Activated naive CD8-positive, alpha-beta T cell treated with anti-CD3 and anti-CD28 coated beads, Interleukin-2, amount 10 ng/mL, durations not matched to agents 7 days and 5 days (primary cell): ENCODE data around the gene CORO6. TPM values are rescaled to one million over a fixed set of nuclear protein-coding genes. Genes with fewer than 3 reads are reported as not detected.
"Not testable (repeated sequence)": the region's sequence is repeated elsewhere in the genome, so short reads cannot be mapped to it uniquely, and the experiment has no call there.

Source experiments
- ATAC-seq: fragments of 150-1000 bp; cut with Tn5 transposase; one replicate; pipeline ENCODE4 v1.10.0; 2021; ENCODE audit warnings: low read depth, moderate library complexity
- POLR2A ChIA-PET: fragments of 350-600 bp; sonication (Branson Sonifier 250); formaldehyde crosslinking; loops from one replicate; lab custom pipeline; 2021; ENCODE audit warnings: antibody characterized with exemption; lab: Charles Lee
- DNase-seq: peaks from one replicate; pipeline ENCODE4 v3.0.0; 2021
- H3K27ac Mint-ChIP-seq: one replicate; pipeline ENCODE4 v1.8.0; 2022; ENCODE audit warnings: mild to moderate bottlenecking, mixed read lengths
- H3K27me3 Mint-ChIP-seq: one replicate; pipeline ENCODE4 v1.8.0; 2022; ENCODE audit warnings: mild to moderate bottlenecking, moderate library complexity, mixed read lengths
- H3K36me3 Mint-ChIP-seq: one replicate; pipeline ENCODE4 v1.8.0; 2021; ENCODE audit warnings: mild to moderate bottlenecking, mixed read lengths
- H3K4me1 Mint-ChIP-seq: one replicate; pipeline ENCODE4 v1.8.0; 2021; ENCODE audit warnings: mixed read lengths
- H3K4me3 Mint-ChIP-seq: one replicate; pipeline ENCODE4 v1.8.0; 2022; ENCODE audit warnings: mild to moderate bottlenecking, moderate library complexity, mixed read lengths
- H3K9me3 Mint-ChIP-seq: one replicate; pipeline ENCODE4 v1.8.0; 2021; ENCODE audit warnings: mixed read lengths
- total RNA-seq, 2 experiments: library from RNA; stranded (reverse); gene quantifications; one replicate each; pipeline ENCODE4 v1.2.3, GENCODE V29; 2021

Gene CORO6
- 1 to 10 TPM; 8.2 to 9.0 TPM for total RNA-seq

DNA sequence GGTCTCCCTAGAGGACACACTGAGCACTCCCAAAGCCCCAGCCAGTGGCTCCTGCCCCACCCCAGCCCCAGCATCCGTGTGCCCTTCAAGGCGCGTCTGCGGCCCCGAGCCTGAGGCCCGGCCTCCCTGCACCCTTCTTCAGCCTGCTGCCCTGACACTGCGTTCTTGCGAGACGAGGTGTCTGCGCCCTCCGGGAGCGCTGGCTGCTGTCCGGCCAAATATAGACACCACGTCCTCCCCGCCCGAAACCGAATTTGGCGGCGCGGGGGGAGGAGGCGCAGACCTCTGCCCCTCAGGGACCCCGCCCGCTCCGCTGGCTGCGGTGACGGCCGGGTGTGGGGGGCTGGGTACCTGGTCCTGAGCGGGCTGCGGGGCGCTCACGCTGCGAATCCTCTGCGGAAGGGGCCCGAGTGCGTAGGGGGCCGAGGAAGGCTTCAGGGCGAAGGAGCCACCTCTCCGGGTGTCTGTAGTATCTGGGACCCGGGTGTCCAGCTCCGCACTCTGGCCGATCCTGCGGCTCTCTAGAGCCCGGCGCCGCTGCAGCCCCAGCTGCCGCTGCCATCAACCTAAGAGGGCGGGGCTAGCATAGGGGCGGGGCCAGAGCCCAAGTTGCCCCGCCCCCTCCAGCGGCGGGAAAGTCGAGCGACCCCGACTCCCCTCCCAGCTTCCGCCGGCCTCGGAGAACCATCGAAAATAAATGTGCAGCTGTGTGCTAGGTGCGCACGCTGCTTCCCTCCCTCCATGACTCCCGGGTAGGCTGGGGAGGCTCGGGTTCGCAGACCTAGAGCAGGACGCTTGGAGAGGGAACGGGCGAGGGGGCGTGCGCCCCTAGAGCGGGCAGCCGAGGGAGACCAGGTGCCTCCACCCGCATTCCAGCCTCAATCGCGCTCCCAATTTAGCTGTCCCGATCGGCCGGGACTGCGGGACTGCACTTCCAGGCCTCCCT is at the start of gene CORO6:
Gene CORO6 (minus strand): TSS at position 576 of the 946 bp plus-strand sequence. CDS start 1,491 bp downstream, outside the sequence.
- H3K27me3 Mint-ChIP-seq, result peaks cover 4% of the 10 kb centered on the region
- H3K36me3 Mint-ChIP-seq, result peaks cover 7% of the 10 kb centered on the region
- ATAC-seq, result peak; percentile 33
- peaks cover 28% of the 10 kb centered on the region for H3K4me1 Mint-ChIP-seq
- peak within 1 kb of the TSS; percentile 76 for H3K4me3 Mint-ChIP-seq
- POLR2A ChIA-PET, result interaction anchor here (0.5 to 1.2 kb wide), 4 partner anchors 9 to 308 kb away, joined by 3 to 5 read pairs (median 4); partner anchors contain the start of gene SSH2
- peak within 1 kb of the TSS; percentile 16 for H3K27ac Mint-ChIP-seq
- peak; percentile 81 for DNase-seq
- no peaks in the 10 kb centered on the region for H3K9me3 Mint-ChIP-seq

DNA sequence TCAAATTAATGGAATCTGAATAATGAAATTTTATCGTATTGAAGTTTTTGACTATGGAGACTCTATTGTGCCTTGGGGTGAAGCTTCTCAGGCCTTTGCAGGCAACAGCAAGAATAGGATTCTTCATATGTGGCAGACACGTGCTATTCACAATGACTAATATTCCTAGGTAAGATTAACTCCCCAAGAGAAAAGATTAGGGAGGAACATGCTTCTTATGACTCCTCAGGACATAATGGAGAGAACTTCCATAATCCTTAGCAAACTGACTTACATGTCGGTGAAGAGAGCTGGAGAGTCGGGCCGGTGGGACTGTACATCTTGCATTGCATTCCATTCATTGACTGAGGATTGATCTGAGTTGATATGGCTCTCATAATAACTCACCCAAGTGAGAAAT is 48.9 kb upstream of the CORO6 start:
- Mint-ChIP-seq H3K27me3 (no peaks in the 10 kb centered on the region), H3K9me3 (no peaks in the 10 kb centered on the region), H3K36me3 (peaks cover 34% of the 10 kb centered on the region), H3K27ac (no peak overlapping the region), H3K4me3 (no peak overlapping the region), H3K4me1 (peaks cover 17% of the 10 kb centered on the region)
- POLR2A ChIA-PET, result no interaction called here
- no peak for DNase-seq
- ATAC-seq, result no peak

DNA sequence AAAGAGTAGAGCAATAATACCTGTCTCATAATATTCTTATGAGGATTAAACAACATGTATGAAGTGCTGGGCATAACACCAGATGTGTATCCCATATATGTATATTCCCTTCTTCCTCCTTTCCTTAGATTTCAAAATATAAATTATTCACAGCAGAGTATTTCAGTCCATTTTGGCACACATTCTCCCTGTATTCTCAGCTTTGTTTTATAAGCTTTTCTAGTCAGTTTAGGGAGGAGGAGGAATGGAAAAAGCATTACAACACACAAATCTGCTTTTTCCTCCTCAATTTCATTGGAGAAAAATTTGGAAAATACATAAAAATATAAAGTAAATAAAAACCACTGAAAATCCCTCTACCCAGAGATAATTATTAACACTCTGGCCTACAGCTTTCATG is 46.6 kb upstream of the CORO6 start:
- Mint-ChIP-seq H3K27me3 (no peaks in the 10 kb centered on the region), H3K27ac (no peak overlapping the region), H3K36me3 (peaks cover 40% of the 10 kb centered on the region), H3K9me3 (no peaks in the 10 kb centered on the region), H3K4me1 (peaks cover 20% of the 10 kb centered on the region), H3K4me3 (no peak overlapping the region)
- ATAC-seq, result no peak
- POLR2A ChIA-PET, result no interaction called here
- DNase-seq, result no peak

DNA sequence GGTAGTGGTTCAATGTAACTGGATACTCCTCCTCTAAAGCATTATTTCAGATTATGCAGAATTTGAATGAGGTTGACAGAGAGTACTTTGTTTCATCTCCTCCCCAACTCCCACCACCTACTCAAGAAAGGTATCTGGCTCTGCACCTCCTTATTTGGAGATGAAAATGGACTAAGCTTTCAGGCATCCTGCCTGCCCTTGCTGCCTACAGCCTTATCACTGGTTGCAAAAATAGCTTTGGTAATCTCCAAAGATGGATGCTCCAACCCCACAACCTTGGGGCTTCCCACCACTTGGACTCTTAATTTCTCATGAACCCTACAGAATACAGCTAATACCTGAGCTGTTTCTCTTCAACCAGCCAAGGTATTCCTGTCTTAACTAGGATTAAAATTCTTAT is 45.3 kb upstream of the CORO6 start:
- Mint-ChIP-seq H3K36me3 (peaks cover 41% of the 10 kb centered on the region), H3K27me3 (no peaks in the 10 kb centered on the region), H3K4me3 (no peak overlapping the region), H3K4me1 (peaks cover 21% of the 10 kb centered on the region), H3K9me3 (no peaks in the 10 kb centered on the region), H3K27ac (peak overlapping the region; percentile 36)
- POLR2A ChIA-PET, result interaction anchor here (0.9 to 1.5 kb wide), 3 partner anchors 9 to 153 kb away, joined by 3 to 11 read pairs (median 3); no protein-coding TSS in a partner anchor
- no peak for ATAC-seq
- no peak for DNase-seq

DNA sequence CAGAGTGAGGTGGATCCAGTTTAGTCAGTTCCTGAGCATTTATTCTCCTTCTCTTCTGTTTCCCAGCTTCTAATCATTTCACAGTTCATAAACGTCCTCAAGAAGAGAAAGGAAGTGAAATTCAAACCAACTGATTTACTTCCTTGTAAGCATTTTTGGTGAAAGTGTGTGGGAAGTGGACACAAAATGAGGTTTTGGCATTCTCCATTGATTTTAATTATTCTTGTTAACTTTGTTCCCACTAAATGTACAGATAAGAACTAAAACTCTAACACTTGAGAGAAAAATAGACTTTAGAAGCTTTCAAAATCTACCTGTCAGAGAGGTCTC is 42.7 kb upstream of the CORO6 start:
- H3K9me3 Mint-ChIP-seq, result peaks cover 4% of the 10 kb centered on the region
- POLR2A ChIA-PET, result interaction anchor here (1.2 kb wide), 1 partner anchor 95 kb away, joined by 4 read pairs; no protein-coding TSS in a partner anchor
- no peaks in the 10 kb centered on the region for H3K27me3 Mint-ChIP-seq
- H3K4me3 Mint-ChIP-seq, result no peak overlapping the region
- peak overlapping the region; percentile 25 for H3K27ac Mint-ChIP-seq
- no peak for ATAC-seq
- DNase-seq, result no peak
- peaks cover 45% of the 10 kb centered on the region for H3K36me3 Mint-ChIP-seq
- peaks cover 23% of the 10 kb centered on the region for H3K4me1 Mint-ChIP-seq

DNA sequence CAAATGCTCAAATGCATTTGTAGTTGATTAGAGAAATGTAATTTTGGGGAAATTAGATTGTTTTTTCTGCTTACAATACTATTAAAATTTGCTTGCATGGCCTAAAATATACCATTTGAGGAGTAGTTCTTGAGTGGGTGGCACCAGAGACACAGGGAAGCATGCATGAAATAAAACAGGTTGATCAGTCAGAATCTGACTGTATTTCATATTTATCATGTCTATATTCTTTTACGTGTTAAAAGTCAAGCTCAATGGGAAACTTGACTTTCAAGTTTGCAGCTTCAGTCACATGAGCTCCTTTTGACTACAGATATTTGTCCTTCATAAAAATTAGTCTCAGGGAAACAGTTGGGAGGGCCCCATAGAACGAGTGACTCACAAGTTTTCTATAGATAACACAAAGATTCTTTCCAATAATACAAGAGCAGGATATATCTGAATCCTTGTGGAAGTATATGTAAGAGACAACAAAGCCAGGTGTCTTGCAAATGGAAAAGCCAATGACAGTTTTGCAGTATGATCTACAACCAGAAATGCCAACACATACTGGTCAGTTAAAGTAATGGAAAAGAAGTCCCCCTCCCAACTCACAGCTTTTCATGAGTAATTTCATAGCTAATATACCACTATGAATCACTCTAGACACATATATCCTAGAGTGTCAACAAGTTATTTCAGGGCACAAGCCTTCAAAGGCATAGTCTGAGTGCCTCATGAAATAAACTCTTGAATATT is 42.2 kb upstream of the CORO6 start:
- Mint-ChIP-seq H3K4me1 (peaks cover 23% of the 10 kb centered on the region), H3K27me3 (no peaks in the 10 kb centered on the region), H3K4me3 (no peak overlapping the region), H3K9me3 (peaks cover 5% of the 10 kb centered on the region), H3K36me3 (peaks cover 48% of the 10 kb centered on the region), H3K27ac (peak overlapping the region; percentile 25)
- POLR2A ChIA-PET, result interaction anchor here (1.2 kb wide), 1 partner anchor 96 kb away, joined by 4 read pairs; no protein-coding TSS in a partner anchor
- DNase-seq, result no peak
- no peak for ATAC-seq

DNA sequence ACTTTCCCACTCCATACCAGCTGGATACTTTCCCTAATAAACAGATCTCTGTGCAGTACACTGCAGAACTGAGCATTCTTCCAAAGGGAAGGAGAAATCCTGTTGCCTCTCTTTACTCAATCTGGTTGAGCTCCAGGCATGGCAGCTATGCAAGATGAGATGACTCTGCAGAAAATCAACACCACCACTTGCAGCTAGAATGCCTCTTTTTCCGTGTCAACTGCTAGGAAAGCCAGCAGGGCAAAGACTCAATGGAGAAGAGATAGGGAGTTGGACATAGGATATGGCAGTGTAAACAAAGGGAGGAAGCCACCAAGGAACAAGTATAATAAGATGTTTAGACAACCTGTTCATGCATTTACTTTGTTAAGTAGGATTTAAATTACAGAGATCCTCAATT is 40.4 kb upstream of the CORO6 start:
- Mint-ChIP-seq H3K27ac (no peak overlapping the region), H3K4me1 (peaks cover 31% of the 10 kb centered on the region), H3K9me3 (peaks cover 5% of the 10 kb centered on the region), H3K36me3 (peaks cover 46% of the 10 kb centered on the region), H3K4me3 (no peak overlapping the region), H3K27me3 (no peaks in the 10 kb centered on the region)
- ATAC-seq (no peak), DNase-seq (no peak)
- POLR2A ChIA-PET, result interaction anchor here (0.5 kb wide), 1 partner anchor 119 kb away, joined by 3 read pairs; no protein-coding TSS in a partner anchor

DNA sequence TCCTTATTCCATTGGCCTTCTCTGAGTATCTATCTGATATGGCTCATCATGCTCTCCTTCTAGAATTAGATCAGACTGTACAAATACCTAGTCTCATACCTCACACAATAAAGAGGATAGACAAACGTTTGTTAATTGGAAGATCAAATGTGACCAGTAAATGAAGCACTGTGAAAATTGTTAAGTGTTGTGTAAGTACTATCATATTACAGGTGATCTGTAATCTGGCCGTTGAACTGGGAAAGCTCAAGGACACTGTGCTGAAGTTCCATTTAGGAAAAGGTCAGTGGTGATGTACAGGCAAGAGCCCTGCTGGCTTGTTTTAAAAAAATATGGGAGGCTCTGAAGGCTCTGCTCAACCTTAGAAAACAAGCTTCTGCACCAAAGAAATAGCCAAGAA is 38.5 kb upstream of the CORO6 start:
- H3K9me3 Mint-ChIP-seq, result peaks cover 5% of the 10 kb centered on the region
- H3K27me3 Mint-ChIP-seq, result no peaks in the 10 kb centered on the region
- POLR2A ChIA-PET, result no interaction called here
- DNase-seq, result no peak
- ATAC-seq, result no peak
- H3K36me3 Mint-ChIP-seq, result peaks cover 35% of the 10 kb centered on the region
- peaks cover 22% of the 10 kb centered on the region for H3K4me1 Mint-ChIP-seq
- H3K27ac Mint-ChIP-seq, result peak overlapping the region; percentile 4
- H3K4me3 Mint-ChIP-seq, result no peak overlapping the region

DNA sequence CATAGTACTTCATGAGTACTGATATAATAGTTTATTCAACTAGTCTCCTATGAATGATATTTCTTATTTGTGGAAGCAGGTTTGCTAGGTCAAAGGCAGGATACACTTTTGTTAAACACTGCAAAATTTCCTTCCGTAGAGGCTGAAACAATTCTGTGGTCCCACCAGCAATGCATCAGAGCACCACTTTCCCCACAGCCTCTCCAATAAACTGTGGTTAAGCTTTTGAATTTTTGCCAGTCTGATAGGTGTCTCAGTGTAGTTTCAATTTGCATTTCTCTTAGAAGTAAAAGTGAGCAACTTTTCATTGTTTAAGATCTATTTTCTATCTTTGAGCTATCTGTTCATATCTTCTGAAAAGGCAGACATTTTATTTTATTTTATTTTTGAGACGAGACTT is 36.4 kb upstream of the CORO6 start:
- ATAC-seq, result peak; percentile 79
- Mint-ChIP-seq H3K36me3 (peaks cover 29% of the 10 kb centered on the region), H3K4me3 (peak overlapping the region; percentile 52), H3K9me3 (peaks cover 5% of the 10 kb centered on the region), H3K27ac (peak overlapping the region; percentile 80), H3K27me3 (no peaks in the 10 kb centered on the region), H3K4me1 (peaks cover 12% of the 10 kb centered on the region)
- DNase-seq, result no peak
- POLR2A ChIA-PET, result interaction anchor here (0.5 to 1.8 kb wide), 4 partner anchors 9 to 287 kb away, joined by 3 to 9 read pairs (median 3); no protein-coding TSS in a partner anchor

DNA sequence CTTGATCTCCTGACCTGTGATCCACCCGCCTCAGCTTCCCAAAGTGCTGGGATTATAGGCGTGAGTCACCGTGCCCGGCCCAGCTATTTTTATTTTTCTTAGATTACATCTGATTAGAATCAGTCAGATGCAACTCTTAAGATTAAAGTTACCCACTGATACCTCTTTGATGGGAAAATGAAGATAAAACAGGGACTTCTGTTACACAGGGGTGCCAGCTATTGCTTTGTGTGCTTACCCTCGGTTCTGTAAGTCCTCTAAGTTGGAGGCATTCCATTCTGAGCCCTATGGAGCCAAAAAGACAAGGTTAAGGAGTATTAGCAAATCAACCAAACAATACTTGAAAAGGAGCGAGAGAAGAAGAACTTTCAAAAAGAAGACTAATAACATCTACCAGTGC is 32.6 kb upstream of the CORO6 start:
- POLR2A ChIA-PET, result no interaction called here
- Mint-ChIP-seq H3K27ac (no peak overlapping the region), H3K4me3 (no peak overlapping the region), H3K4me1 (peaks cover 8% of the 10 kb centered on the region), H3K27me3 (no peaks in the 10 kb centered on the region), H3K36me3 (peaks cover 32% of the 10 kb centered on the region), H3K9me3 (peaks cover under 1% of the 10 kb centered on the region)
- ATAC-seq, result no peak
- no peak for DNase-seq

DNA sequence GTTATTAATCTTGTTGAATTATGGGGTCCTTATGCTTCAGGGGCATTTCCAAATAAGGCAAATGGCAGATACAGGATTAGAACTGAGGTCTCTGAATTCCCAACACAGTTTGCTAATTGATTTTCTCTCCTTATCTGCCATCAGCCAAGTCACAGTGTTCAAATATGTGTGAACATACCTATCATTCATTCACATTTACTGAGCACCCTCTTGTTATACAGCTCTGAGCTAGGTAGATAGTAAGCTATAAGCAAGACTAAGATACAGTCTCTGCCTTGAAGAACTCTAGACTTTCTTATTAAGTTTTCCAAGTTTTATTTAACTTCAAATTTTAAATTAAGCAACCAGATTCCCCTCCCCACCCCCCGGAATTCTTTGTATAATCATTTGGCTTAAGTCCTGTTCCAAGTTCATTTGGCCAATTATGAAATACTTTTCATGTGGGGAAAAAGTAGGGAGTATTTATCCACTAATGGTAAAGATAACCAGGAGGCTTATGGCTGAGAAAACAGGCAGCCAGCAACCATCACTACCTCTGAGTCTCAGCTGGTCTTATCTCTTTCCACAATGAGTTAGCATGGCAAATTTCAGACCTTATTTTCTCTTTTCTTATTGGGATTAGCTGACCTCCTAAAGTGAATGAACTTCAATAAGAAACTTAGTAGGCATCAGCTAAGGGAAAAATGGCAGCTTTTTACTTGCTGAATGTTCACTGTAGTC is 31.4 kb upstream of the CORO6 start:
- DNase-seq (no peak), ATAC-seq (no peak)
- Mint-ChIP-seq H3K4me3 (no peak overlapping the region), H3K4me1 (peaks cover 4% of the 10 kb centered on the region), H3K36me3 (peaks cover 30% of the 10 kb centered on the region), H3K27ac (no peak overlapping the region), H3K9me3 (no peaks in the 10 kb centered on the region), H3K27me3 (no peaks in the 10 kb centered on the region)
- POLR2A ChIA-PET, result no interaction called here

DNA sequence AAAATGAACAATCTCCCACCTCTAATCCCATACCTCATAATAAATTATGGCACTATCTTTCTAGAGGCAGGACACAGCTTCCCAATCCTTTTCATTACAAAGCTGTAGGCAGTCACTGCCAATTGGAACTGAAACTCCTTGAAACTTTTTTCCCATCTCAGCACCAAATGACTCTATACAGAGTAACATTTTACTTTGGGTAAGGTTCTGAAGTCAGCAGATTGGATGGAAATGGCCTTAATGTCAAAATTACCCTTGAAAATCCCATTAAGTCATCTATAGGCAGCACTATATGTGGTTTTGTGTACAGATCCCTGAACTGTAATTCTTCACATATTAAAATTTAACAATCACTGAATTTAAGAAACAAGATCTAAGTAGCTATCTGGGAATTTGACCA is 30.3 kb upstream of the CORO6 start:
- peaks cover 35% of the 10 kb centered on the region for H3K36me3 Mint-ChIP-seq
- no peaks in the 10 kb centered on the region for H3K4me1 Mint-ChIP-seq

DNA sequence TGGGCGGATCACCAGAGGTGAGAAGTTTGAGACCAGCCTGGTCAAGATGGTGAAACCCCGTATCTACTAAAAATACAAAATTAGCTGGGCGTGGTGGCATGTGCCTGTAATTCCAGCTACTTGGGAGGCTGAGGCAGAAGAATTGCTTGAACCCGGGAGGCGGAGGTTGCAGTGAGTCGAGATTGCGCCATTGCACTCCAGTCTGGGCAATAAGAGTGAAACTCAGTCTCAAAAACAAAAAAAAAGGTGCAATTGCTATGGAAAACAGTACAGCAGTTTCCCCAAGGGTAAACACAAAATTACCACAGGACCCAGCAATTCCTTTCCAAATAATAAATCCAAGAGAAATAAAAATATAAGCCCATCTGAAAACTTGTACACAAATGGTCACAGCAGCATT is 29.2 kb upstream of the CORO6 start:
- H3K9me3 Mint-ChIP-seq, DNase-seq, H3K27me3 Mint-ChIP-seq, ATAC-seq, H3K27ac Mint-ChIP-seq, H3K4me1 Mint-ChIP-seq, H3K4me3 Mint-ChIP-seq, POLR2A ChIA-PET: not testable (repeated sequence)
- peaks cover 38% of the 10 kb centered on the region for H3K36me3 Mint-ChIP-seq

More for the DNA sequence above, 30.3 kb upstream of the CORO6 start:
- H3K4me3 Mint-ChIP-seq, result no peak overlapping the region
- ATAC-seq (no peak), DNase-seq (no peak)
- no peak overlapping the region for H3K27ac Mint-ChIP-seq
- H3K27me3 Mint-ChIP-seq, result no peaks in the 10 kb centered on the region
- H3K9me3 Mint-ChIP-seq, result no peaks in the 10 kb centered on the region
- POLR2A ChIA-PET, result no interaction called here
